Progenitor cell of endocrine pancreas (in vitro differentiated cells): ENCODE measurements around the gene CDKN1A. TPM values are rescaled to one million over a fixed set of nuclear protein-coding genes. Genes with fewer than 3 reads are reported as not detected.

ENCODE experiments used
- DNase-seq: peaks from one replicate; pipeline ENCODE4 v3.0.0; 2021; ENCODE audit warnings: low spot score; ENCODE audit not compliant: unreplicated experiment
- H3K27ac Mint-ChIP-seq: 2 replicates; pipeline ENCODE4 v1.8.0; 2021; ENCODE audit warnings: mild to moderate bottlenecking, moderate library complexity, mixed read lengths
- H3K27me3 Mint-ChIP-seq: 2 replicates; pipeline ENCODE4 v1.8.0; 2021; ENCODE audit warnings: mixed read lengths
- H3K36me3 Mint-ChIP-seq: 2 replicates; pipeline ENCODE4 v1.8.0; 2022; ENCODE audit warnings: mixed read lengths; ENCODE audit not compliant: insufficient read depth
- H3K4me1 Mint-ChIP-seq: 2 replicates; pipeline ENCODE4 v1.8.0; 2021; ENCODE audit warnings: low read depth, mixed read lengths
- H3K4me3 Mint-ChIP-seq: 2 replicates; pipeline ENCODE4 v1.8.0; 2021; ENCODE audit warnings: low read depth, mild to moderate bottlenecking, moderate library complexity, mixed read lengths
- H3K9me3 Mint-ChIP-seq: 2 replicates; pipeline ENCODE4 v1.8.0; 2021; ENCODE audit warnings: low read depth, mixed read lengths
- total RNA-seq: library from RNA; stranded (reverse); gene quantifications from 2 replicates; pipeline ENCODE4 v1.2.1, GENCODE V29; 2021
- TF ChIP-seq, protein P1 (sequence below): fragments of 200-600 bp; sonication (generic); IDR thresholded peaks from one replicate; pipeline ENCODE4 v1.5.0; 2021; ENCODE audit warnings: antibody characterized with exemption, mild to moderate bottlenecking; ENCODE audit not compliant: unreplicated experiment

Gene CDKN1A
- total RNA-seq, 1 donor from 2014 or later, result 12.4 TPM

- Mint-ChIP-seq H3K4me1 (peaks cover 6% of the 10 kb centered on the region), H3K9me3 (no peaks in the 10 kb centered on the region), H3K27me3 (peaks cover under 1% of the 10 kb centered on the region), H3K4me3 (no peak overlapping the region), H3K27ac (peak overlapping the region; percentile 16), H3K36me3 (no peaks in the 10 kb centered on the region)
- no peak for DNase-seq
- TF ChIP-seq, protein P1, sequence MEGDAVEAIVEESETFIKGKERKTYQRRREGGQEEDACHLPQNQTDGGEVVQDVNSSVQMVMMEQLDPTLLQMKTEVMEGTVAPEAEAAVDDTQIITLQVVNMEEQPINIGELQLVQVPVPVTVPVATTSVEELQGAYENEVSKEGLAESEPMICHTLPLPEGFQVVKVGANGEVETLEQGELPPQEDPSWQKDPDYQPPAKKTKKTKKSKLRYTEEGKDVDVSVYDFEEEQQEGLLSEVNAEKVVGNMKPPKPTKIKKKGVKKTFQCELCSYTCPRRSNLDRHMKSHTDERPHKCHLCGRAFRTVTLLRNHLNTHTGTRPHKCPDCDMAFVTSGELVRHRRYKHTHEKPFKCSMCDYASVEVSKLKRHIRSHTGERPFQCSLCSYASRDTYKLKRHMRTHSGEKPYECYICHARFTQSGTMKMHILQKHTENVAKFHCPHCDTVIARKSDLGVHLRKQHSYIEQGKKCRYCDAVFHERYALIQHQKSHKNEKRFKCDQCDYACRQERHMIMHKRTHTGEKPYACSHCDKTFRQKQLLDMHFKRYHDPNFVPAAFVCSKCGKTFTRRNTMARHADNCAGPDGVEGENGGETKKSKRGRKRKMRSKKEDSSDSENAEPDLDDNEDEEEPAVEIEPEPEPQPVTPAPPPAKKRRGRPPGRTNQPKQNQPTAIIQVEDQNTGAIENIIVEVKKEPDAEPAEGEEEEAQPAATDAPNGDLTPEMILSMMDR, result no peak
Observed at GRCh38 chr6:36668591-36668990, 9.9 kb upstream of the CDKN1A start.

- Mint-ChIP-seq H3K27me3 (peaks cover 5% of the 10 kb centered on the region), H3K36me3 (no peaks in the 10 kb centered on the region), H3K27ac (no peak overlapping the region), H3K9me3 (no peaks in the 10 kb centered on the region), H3K4me3 (no peak overlapping the region), H3K4me1 (peaks cover 6% of the 10 kb centered on the region)
- no peak for DNase-seq
- TF ChIP-seq, protein P1, result no peak
Observed at GRCh38 chr6:36669002-36669401, 9.5 kb upstream of the CDKN1A start.

DNA sequence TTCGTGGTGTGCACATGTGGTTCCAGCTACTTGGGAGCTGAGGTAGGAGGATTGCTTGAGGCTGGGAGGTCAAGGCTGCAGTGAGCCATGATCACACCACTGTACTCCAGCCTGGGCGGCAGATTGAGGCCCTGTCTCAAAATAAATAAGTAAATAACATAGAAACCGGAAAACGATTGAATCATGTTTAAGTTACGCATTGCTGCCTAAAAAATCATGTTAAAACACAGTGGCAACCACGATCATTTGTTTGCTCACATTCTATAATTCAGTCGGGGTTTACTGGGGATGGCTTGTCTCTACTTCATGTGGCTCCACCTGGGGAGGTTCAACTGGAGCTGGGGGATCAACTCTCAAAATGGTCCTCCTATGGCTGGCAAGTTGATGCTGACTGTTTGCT lies 8.2 kb upstream of the CDKN1A start:
- no peak overlapping the region for H3K27ac Mint-ChIP-seq
- no peaks in the 10 kb centered on the region for H3K36me3 Mint-ChIP-seq
- H3K4me3 Mint-ChIP-seq, result no peak overlapping the region
- no peaks in the 10 kb centered on the region for H3K9me3 Mint-ChIP-seq
- no peak for DNase-seq
- peaks cover 6% of the 10 kb centered on the region for H3K27me3 Mint-ChIP-seq
- TF ChIP-seq, protein P1, result no peak
- peaks cover 6% of the 10 kb centered on the region for H3K4me1 Mint-ChIP-seq

DNA sequence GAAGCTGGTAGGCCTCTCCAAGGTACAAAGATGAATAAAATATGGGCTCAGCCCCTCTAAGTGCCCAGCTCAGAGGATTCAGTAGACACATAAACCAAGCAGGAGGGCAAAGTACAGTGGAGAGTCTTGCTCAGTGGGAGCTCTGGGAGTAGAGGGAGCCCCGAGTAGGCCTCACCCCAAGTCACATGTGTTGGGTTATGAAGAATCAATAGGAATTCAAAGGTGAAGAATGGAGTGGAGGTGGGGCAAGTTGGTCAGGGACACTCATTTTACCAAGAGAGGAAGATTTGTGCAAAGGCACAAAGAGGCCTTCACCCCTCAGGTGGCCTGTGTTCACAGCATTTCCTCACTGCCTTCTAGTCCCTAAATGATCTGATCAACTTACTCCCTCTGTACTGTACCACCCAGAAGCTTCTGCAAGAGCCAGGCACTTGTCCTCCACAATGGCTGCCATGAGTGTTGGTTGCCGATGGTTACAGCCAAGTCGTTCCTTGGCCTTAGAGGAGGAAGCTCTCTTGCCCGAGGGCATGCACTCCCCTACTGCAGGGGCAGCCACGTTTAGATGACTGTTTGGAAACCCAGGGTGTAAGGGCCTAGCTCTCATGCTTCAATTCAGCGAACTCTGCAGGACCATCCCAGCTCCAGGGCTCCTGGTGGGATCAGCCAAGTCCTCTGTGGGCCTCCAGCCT lies 6.7 kb upstream of the CDKN1A start:
- H3K27ac Mint-ChIP-seq, result no peak overlapping the region
- no peak for DNase-seq
- H3K9me3 Mint-ChIP-seq, result no peaks in the 10 kb centered on the region
- no peak overlapping the region for H3K4me3 Mint-ChIP-seq
- H3K27me3 Mint-ChIP-seq, result peaks cover 10% of the 10 kb centered on the region
- peaks cover 14% of the 10 kb centered on the region for H3K4me1 Mint-ChIP-seq
- TF ChIP-seq, protein P1, result no peak
- H3K36me3 Mint-ChIP-seq, result no peaks in the 10 kb centered on the region

GRCh38 chr6:36673882-36674281 lies 4.6 kb upstream of the CDKN1A start:
- Mint-ChIP-seq H3K9me3 (no peaks in the 10 kb centered on the region), H3K27me3 (peaks cover 25% of the 10 kb centered on the region), H3K4me3 (no peak overlapping the region), H3K27ac (no peak overlapping the region), H3K36me3 (no peaks in the 10 kb centered on the region), H3K4me1 (peaks cover 26% of the 10 kb centered on the region)
- TF ChIP-seq, protein P1, result no peak
- DNase-seq, result no peak
